ENCODE results near the gene PTPRG.

- no peak for TF ChIP-seq CTCF (IDR thresholded peaks at IDR 0.05)
- no peak for TF ChIP-seq POLR2AphosphoS5 (IDR thresholded peaks at IDR 0.05; ENCODE audit: low read depth, low read length)
Measured at GRCh38 chr3:61571516-61572336, 10.4 kb downstream of the PTPRG start.

Data from Panc1 (cell line).